DLD1 (cell line): Measurements from ENCODE around the gene SH2D3A.
"Not testable (repeated sequence)": the region's sequence is repeated elsewhere in the genome, so short reads cannot be mapped to it uniquely, and the experiment has no call there.

ENCODE experiments used
- in situ Hi-C: cut with HindIII; loops from 2 replicates; pipeline ENCODE4 v1.10.0; 2017; ENCODE audit warnings: low sequenced_read_pairs

The SH2D3A gene

DNA sequence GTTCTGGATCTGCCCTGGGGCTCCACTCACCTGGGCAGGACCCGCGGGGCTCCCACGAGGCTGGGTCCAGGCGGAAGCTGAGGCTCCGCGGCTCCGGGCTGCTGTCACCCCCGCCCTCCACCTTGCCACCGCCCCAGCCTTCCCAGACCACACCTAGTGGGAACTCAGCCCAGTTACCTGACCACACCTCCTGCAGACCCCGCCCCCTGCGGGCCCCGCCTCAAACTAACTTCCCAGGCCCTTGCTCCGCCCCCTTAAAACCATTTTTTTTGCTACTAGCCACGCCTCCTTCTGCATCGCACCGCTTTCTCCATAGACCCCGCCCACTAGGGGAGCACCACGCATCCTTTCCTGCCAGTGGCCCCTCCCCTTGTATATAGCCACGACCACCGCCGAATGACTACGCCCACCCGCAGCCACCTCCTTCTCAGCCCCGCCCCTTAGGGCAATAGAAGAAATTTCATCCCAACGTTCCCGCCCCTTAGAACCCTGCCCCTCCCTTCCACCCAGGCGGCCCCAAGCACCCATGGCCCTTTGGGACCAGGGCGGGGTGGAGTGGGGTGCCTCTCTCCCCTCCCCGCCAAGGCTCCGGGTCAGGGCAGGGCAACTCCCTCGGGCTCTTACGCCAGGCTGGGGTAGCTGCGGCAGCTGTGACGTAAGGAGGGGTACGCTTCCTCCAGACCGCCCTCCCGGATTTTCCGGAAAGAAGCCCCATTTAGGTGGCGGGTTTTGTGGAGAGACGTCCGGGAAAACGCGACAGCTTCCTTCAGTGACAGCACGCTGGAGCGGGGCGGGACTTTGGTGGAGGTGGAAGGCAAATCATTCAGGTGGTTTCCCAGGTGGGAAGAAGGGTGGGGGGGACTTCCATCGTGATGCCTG is at the start of gene SH2D3A:
TSS of gene SH2D3A (minus strand) at position 79 of the 879 bp plus-strand sequence. CDS start 3,687 bp downstream, outside the sequence.
- in situ Hi-C loops: no loop called here

DNA sequence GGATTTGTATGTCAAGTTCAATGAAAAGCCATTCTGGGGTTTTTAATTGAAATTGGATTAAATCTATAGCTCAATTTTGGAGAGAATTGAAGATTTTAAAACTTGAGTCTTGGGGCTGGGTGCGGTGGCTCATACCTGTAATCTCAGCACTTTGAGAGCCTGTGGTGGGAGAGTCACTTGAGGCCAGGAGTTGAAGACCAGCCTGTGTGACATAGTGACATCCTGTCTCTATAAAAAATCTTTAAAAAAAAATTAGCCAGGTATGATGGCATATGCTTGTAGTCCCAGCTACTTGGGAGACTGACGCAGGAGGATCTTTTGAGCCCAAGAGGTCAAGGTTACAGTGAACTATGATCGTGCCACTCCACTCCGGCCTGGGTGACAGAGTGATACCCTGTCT is 46.4 kb upstream of the SH2D3A start:
- in situ Hi-C loops: no loop called here

DNA sequence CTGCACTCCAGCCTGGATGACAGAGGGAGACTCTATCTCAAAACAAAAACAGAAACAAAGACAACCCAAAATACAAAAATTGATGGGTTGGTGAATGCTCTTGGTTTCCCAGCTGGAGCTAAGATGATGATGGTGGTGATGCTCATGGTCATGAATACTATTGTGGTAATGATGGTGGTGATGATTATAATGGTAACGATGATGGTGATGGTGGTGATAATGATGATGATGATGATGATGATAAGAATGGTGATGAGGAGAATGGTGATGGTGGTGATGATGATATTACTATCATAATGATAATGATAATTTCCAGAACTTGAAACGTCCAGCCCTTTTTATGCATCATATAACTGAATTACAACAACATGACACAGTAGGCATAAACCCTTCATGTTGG is 45.4 kb upstream of the SH2D3A start:
- in situ Hi-C loops: no loop called here

- in situ Hi-C loops: no loop called here
Measured at GRCh38 chr19:6811906-6812305, 44.7 kb upstream of the SH2D3A start.

- in situ Hi-C loops: no loop called here
Measured at GRCh38 chr19:6811378-6811777, 44.1 kb upstream of the SH2D3A start.

DNA sequence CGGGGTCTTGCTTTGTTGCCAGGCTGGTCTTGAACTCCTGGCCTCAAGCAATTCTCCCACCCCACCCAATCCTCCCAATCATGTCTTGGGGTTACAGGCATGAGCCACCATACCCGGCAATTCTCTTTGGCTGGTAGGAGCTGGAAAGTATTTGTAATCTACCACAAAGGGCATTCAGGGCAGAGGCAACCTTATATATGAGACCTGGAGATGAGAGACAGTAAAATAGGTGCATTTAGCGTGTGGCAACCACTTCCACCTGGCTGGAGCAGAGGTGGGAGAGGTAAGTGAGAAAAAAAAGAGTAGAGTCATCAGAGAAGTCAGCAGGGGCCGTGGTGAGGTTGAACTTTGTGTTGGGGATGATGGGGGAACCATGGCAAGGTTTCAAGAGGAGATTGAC is 42.0 kb upstream of the SH2D3A start:
- in situ Hi-C loops: no loop called here

DNA sequence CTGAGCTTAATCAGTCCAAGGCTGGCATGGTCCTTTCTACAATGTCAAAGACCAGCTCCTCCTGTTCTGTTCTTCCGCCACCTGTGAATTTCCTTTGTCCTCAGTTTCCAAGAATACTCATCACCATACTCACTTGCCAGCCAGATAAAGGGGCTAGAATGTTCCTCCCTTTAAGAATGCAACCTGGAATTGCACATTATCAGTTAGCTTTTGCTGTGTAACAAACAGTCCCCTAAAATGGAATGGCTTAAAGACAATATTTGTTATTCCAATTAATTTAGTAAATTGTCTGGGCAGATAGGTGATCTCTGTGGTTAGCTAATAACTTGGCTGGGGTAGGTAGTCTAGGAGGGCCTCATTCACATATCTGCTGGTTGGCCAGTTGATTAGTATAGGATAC is 41.3 kb upstream of the SH2D3A start:
- in situ Hi-C loops: no loop called here

DNA sequence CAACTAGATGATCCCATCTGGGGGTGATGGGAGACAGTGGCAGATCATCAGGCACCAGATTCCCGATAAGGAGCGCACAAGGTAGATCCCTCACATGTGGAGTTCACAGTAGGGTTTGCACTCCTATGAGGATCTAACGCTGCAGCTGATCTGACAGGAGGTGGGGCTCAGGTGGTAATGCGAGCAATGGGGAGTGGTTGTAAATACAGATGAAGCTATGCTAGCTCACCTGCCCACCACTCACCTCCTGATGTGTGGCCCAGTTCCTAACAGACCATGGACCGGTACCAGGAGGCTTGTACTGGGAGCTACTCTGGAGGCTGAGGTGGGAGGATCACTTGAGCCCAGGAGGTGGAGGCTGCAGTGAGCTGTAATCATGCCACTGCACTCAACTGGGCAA is 40.1 kb upstream of the SH2D3A start:
- in situ Hi-C loops: no loop called here

GRCh38 chr19:6806488-6806887 is 39.3 kb upstream of the SH2D3A start:
- in situ Hi-C loops: no loop called here

GRCh38 chr19:6803036-6803404 is 35.8 kb upstream of the SH2D3A start:
- in situ Hi-C loops: no loop called here

DNA sequence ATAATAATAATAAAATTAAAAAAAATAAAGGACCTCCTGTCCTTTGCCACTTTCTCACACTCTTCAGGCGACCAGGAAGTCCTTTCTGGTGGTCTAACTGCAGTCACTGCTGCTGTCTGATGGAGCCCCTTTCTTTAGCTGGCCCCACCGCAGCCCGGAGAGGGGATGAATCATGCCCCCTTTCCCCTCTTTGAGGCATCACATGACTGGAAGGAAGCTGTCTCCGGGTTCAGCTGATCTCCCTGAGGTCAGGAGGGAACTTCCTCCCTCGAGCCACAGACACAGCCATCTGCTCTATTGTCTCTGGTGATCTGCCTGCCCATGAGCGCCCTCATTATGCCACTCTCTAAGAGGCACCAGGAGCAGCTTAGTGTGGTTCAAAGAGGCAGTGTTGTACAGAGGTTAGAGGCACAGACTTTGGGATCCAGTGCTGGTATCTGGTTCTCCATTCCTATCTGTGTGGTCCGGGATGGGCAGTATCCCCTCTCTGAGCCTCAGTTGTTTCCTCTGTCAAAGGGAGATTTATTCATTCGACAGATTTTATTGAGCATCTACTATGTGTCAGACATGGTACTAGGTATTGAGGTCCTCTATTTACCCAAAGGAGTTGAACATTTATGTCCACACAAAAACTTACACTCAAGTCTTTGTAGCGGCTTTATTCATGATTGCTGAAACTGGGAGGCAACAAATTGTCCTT is 35.3 kb upstream of the SH2D3A start:
- in situ Hi-C loops: no loop called here

GRCh38 chr19:6801485-6802086 is 34.4 kb upstream of the SH2D3A start:
- in situ Hi-C loops: no loop called here

DNA sequence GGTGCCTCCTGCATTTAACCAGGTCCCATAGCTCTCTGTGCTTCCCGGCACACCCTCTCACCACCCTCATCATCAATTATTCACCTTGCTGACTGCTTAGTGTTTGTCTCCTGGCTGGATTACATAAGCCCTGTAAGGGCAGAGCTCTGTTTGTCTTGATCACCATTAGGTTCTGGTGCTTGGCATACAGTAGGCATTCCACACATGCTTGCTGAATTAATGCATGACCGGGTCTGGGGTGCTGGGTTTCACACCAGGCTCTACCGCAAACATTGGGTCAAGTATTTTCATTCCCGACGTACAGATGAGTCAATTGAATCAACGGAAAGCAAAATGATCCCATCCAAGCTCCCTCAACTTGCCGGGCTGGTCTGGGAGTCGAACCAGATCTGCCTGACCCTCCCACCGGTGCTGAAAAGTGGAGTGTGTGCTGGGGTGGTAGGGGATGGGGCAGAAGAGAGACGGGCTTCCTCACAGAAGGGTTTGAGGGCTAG is 33.8 kb upstream of the SH2D3A start:
- in situ Hi-C loops: no loop called here

DNA sequence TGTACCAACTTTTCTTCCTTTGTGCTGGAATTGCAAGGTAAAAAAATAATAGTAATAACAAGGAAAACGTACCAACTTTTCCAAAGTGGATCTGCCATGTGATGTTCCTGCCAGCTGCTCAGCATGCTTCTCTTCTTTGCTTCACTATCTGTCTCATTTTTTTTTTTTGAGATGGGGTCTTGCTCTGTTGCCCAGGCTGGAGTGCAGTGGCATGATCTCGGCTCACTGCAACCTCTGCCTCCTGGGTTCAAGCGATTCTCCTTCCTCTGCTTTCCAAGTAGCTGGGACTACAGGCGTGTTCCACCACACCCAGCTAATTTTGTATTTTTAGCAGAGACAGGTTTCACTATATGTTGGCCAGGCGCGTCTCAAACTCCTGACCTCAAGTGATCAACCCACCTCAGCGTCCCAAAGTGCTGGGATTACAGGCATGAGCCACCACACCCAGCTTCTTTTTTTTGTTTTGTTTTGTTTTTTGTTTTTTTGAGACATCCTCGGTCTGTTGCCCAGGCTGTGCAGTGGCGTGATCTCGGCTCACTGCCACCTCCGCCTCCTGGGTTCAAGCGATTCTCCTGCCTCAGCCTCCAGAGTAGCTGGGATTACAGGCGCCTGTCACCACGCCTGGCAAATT is 33.0 kb upstream of the SH2D3A start:
- in situ Hi-C loops: not testable (repeated sequence)

DNA sequence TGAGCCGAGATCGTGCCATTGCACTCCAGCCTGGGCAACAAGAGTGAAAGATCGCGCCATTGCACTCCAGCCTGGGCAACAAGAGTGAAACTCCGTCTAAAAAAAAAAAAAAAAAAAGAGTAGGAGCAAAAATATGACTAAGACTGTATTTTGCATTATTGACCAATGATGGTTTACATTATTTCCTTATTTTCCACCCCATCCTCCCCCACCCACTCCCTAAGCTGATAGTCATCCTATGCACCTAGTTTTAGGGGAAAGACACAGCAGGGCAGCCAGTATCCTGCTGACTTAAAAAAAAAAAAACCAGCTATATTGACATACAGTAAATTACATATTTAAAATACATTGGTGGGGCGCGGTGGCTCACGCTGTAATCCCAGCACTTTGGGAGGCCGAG is 30.4 kb upstream of the SH2D3A start:
- in situ Hi-C loops: no loop called here

GRCh38 chr19:6796278-6796677 is 29.0 kb upstream of the SH2D3A start:
- in situ Hi-C loops: no loop called here

GRCh38 chr19:6794686-6795431 is 27.6 kb upstream of the SH2D3A start:
- in situ Hi-C loops: no loop called here

DNA sequence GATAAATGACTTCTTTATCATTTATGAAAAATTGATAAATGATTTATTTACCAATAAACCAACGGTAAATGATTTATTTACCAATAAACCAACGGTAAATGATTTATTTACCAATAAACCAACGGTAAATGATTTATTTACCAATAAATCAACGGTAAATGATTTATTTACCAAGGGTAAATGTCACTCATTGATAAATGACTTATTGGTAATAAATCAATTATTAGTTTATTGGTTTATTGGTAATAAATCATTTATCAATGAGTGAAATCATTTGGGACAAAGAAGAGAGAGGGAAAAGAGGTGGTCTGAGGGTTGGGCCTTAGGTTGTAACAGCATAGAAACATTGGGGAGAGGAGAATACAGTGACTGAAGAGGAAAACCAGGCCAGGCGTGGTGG is 26.7 kb upstream of the SH2D3A start:
- in situ Hi-C loops: no loop called here

GRCh38 chr19:6793411-6793810 is 26.2 kb upstream of the SH2D3A start:
- in situ Hi-C loops: no loop called here

DNA sequence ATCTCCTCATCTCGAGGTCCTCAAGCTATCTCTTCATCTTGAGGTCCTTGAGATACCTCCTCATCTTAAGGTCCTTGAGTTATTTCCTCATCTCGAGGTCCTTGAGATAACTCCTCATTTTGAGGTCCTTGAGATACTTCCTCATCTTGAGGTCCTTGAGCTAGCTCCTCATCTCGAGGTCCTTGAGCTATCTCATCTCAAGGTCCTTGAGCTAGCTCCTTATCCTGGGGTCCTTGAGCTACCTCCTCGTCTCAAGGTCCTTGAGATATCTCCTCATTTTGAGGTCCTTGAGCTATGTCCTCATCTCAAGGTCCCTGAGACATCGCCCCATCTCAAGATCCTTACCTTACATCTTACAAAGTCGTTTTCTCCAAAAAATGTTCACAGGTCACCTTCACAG is 24.0 kb upstream of the SH2D3A start:
- in situ Hi-C loops: no loop called here
